SW480 (cell line): ENCODE results near the gene DLGAP4.

Source experiments
- DNase-seq: peaks from one replicate; pipeline ENCODE4 v3.0.0-alpha.2; 2016; ENCODE audit warnings: low spot score

Gene DLGAP4

DNA sequence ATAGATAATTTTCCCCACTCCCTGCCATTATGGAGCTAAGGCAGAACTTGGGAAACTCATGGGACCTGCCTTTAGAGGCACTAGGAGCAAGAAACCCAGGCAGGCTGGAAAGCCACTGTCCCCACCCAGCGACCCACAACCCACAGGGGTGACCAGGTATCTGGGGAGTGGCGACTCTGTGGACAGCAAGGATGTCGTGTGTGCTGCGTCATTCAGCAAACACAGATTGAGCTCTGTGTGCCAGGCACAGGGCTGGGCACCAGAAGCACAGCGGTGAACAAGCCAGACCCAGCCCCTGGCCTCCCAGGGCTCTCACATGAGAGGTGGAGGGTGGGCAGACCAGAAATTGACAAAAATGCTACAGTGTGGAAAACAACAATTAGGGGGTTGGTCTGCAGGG is 27.7 kb downstream of the DLGAP4 start:
- no peak for DNase-seq

DNA sequence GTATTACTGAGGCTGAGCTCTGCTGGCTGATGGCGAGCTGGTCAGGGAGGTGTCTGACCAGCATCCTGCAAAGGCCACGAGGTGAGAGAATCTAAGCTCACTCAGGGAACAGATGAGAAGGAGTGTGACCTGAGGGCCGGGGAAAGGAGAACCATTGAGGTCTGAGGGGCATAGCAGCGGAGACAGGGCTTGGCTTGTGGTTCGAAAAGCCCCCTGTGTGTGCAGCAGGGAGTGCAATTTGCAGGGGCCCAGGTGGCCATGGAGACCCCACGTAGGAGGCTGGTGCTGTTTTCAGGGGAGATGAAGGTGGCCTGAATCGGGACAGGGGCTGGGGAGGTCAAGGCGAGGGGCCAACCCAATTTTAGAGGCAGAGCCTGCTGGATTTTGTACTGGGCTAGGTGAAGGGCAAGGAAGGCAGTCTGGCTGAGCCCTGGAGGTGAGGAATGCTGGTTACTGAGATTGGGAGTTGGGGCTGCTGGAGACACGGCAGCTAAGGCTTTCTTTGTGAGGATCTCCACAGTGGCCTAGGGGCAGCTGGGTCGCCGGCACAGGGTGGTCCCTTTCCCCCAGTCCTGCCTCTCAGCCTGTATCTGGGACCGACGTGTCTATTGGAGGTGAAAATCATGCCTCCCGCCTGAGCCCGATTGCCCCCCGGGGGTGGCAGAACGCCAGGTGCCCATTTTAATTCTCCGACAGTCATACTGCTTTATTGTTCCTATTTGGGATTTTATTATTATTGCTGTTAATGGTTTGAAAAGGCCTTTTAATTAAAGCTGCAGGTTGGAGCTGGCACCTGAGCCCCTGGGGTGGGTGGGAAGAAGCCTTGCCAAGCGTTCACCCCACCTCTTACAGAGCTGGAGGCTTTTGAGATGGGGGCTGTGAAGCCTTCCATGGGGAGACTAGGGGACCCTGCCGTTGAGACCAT is 28.4 kb downstream of the DLGAP4 start:
- no peak for DNase-seq

DNA sequence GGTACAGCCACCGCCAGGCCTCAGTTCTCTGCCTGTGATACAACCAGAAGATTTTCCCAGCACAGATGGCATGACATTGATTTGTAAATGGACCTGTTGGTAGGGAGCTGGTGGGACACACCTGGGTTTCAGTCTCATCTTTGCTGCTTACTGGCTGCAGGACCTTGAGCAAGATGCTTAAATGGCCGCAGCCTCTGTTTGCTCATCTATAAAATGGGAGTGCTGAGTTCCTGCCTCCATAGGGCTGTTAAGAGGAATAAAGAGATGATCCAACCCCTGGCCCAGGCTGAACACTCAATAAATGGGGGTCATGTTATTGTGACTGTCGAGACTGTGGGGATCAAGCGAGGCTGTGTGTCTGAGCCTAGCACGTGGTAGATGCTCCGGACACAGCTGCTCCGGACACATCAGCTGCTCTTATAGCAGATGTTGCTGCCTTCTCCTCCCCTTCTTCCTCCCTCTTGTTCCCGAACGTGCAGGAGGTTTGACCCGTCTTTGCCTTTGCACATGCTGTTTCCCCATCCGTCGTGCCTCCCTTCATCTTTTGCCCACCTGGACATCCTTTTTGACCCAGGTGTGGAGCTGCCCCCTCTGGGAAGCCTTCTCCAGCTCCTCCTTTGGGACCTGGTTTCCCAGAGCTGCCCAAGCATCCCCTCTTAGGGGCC is 29.2 kb downstream of the DLGAP4 start:
- DNase-seq, result no peak

DNA sequence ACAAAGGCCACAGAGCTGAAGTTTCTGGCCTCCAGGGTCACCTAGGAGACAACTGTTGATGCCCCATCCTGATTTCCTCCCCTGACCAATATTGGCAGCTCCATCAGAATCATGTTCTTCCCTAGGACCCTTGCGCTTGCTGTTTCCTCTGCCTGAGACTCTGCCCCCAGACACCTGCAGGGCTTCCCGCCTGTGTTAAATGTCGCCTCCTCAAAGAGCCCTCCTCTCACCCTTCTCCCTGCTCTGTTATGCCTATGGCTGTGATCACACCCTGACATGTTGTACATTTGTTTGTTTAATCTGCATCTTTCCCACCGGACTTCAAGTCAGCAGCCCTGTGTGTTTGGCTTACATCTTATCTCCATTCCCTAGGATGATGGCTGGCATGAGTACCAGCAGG is 30.1 kb downstream of the DLGAP4 start:
- no peak for DNase-seq

DNA sequence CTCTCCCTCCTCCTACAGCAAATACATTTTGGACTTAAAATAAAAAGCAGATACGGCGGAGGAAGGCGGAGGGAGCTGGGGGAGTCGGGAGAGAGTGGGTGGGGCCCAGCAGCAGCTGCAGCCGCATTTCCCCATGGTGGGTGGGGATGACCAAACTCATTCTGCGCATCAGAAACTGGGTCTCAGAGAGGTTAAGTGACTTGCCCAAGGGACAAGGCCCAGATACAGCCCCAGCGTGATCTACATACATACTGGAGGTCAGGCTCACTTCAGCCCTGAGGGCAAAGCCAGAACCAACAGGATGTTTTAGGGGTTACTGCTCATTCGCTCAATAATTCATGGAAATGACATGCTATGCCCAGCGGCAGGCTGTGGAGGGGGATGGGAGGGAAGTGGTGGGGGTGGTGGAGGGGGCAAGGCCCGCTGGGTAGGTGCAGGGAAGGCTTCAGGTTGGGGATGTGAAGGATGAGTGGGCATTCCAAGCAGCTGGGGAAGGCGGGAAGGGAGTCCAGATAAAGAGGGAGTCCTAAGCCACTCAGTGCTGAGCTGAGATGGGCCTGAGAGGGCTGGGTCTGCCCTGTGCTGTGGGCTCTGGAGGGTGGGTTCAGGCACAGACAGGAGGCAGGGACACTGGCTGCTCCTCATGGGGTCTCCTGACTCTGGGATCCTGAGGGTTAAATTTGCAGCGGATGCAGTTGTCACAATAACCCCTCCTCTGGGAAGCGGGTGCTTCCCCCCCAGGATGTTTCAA is 31.0 kb downstream of the DLGAP4 start:
- no peak for DNase-seq

DNA sequence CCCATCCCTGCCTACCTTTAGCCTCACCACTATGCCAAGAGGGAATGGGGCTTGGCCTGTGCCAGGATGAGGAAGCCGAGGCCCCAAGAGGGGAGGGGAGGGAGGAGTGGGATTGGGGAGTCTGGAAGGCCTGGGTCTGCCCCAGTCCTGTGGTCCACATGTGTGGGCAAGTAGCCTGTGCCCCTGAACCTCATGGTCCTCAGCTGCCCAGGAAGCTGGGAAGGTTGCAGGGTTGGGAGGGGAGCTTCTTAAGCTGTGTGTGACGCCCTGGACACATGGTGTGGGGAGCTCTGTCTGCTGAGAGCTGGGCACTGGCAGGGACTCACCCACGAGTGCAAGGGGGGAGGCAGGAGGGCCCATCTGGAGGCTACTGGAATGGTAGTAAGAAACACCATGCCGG is 31.7 kb downstream of the DLGAP4 start:
- DNase-seq, result no peak

DNA sequence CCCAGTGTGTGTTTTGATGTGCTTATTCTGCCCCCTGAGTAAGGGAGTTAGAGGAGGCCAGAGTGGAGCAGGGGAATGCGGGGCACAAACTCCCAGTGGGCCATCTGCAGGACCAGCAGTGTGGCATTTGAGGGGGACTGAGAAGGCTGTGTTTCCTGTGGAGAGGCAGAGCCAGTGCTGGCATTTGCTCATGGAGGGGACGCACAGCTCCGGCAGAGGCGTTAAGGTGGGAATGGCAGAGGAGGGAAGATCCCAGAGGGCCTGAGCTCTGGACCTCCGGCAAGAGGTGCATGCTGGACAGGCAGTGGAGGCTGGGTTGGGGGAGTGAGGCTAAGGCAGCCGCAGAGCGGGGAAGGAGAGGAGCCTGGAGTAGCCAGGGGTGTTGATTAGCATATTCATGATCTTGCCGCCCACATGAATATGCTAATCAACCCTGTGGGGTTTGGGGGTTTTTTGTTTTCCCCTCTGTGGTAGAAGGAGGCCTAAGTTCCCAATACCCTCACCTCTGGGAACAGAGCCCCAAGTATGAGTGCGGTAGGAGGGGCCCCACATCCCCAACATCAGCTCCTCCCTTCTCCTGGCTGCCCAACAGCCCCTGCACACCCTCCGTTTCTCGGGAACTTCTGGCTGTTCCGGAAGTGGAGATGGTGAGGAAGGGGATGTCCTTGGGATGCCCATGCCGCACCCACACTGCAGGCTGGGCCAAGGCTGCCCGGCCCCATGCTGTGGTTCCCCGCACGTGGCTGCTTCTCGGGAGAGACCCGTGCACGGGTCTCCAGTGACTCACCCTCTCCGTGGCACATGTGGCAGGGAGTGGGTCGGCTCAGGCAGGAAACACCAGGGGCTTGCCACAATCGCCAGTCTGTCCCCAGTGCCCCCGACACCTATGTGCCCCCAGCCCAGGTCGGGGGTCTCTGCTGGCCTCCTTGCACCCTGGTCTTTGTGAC is 33.8 kb downstream of the DLGAP4 start:
- DNase-seq, result no peak

DNA sequence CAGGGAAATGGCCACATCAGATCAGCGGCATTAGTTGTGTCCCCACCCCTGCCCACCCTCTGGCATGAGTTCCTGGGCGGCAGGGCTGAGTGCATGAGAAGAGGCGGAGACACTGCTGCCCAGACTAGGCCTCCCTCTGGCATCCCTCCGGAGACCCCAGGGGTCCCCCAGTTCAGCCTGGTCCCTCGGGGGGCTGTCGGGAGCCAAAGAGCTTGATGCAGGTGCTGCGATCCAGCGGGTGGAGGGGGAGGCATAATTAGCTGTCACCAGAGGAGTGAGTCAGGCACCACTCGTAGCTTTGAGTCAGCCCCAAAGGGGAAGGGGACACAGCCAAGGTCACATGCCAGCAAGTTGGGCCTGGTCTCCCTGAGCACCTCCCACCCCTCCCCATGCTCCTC is 34.5 kb downstream of the DLGAP4 start:
- DNase-seq, result no peak

DNA sequence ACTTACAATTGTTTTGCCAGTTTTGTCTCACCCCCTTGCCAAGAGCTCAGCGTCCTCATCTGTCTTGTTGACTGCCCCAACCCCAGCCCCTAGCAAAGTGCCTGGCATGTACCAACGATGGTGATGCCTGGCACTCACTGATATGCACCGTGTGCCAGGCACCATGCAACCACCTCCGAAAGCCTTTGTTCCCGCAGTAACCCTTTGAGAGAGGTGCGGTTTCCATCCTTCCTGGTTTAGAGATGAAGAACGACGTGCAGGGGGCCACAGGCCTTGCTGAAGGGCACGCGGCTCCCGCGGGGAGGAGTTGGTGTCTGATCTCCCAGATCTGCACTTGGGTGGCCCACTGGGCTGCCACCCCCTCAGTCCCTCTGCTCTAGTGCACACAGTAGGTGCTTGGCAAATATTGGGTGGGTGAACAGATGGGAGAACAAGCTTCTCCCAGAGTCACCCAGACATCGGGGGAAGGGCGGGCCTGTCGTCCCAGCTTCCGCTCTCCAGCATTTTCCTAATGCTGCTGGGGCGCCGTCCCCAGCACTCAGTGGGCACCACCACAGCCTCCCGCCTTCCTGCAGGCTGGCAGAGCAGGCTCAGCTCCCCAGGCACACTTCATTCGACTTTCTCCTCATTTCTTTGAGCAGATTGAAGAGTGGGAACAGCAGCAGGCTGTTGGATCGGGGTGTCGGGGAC is 35.3 kb downstream of the DLGAP4 start:
- DNase-seq, result no peak

DNA sequence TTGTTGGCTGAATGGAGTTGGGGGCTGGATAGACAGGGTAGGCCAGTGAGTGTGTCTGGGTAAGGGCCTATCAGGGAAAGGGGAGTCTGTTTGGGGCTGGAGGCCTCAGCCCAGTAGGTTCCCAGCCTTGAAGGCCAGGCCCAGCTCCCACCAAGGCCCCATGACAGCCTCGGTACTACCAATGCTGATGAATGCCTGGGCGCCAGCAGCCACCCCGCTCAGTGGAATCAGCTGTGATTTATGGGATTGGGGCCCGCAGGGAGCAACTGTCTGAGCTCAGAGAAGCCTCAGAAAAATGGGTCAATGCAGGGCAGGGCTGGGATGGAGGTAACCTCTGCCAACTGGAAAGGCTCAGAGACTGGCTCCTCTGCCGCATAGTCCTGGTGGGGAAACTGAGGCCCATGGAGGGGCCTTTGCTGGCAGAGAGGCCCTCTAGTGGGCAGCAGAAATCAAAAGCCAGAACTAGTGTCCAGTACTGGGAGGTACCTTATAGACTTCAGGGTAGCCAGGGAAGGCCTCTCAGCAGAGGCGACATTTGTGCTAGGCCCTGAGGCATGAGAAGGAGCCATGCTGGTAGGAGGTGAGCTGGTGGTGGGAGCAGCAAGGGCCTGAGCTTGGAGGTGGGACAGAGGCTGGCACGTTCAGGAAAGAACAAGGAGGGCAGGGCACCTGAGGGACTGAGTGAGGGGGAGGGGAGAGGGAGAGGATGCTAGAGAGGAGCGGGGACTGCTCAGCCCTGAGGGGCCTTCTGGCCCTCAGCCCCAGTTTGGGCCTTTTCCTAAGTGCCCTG is 36.4 kb downstream of the DLGAP4 start:
- no peak for DNase-seq

DNA sequence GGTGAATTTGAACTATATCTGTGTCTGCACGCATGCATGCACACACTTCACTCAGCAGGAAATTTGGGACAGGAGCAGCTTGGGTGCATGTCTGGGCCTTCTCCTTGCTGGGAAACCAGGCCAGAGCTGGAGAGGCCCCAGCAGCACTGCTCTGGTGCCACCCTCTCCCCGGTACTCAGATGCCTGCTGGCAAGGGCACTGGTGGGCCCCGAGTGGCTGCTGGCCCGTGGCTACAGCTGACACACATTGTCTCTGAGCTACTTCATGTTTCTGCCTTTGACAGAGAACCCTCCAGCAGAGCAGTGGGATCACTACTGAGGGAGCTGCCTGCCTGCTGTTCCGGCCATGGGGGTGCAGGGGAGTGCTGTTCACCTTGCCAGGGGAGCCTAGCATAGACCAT is 37.5 kb downstream of the DLGAP4 start:
- DNase-seq, result no peak

DNA sequence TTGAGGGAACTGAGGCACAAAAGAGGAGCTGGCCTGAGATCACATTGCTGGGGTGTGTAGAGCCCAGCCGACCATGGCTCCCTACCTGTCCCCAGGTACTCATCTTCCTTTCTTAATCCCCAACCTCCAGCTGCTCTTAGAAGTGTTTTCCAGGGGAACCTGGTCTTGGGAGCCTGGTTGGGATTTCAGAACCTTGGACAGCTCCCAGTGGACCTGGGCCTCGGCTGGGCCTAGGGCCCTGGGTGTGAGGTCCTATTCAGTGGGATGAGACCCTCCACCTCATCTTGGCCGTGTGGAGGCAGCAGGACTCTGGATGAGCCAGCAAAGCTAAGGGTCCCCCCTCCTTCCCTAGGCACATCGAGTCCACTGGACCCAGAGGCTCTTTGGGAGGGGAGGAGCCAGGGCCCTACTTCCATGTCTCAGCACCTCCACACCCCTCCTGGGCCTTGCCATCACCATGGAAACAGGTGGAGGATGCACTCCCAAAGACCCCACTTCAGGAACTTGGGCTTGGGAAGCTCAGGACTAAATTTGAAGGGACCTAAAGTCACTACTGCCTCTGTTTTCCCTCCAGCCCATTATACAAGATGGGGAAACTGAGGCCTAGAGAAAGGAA is 38.5 kb downstream of the DLGAP4 start:
- peak; percentile 44 for DNase-seq

DNA sequence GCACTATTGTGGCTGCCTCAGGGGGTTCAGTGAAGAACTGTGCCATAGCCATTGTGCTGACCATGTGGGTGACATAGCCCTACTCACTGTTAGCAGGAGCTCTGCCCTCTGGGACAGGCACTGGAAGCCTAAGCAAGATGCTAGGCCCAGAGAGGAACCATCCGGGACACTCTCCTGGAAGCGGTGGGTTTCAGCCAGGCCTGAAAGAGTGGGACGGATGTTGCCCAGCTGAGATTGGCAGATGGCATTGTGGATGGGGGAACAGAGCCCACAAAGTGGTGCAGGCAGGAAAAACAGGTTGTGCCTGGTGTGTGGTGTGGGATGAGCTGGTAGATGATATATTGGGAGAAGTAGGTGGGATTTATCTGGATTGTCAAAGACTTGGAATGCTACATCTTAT is 40.1 kb downstream of the DLGAP4 start:
- no peak for DNase-seq

DNA sequence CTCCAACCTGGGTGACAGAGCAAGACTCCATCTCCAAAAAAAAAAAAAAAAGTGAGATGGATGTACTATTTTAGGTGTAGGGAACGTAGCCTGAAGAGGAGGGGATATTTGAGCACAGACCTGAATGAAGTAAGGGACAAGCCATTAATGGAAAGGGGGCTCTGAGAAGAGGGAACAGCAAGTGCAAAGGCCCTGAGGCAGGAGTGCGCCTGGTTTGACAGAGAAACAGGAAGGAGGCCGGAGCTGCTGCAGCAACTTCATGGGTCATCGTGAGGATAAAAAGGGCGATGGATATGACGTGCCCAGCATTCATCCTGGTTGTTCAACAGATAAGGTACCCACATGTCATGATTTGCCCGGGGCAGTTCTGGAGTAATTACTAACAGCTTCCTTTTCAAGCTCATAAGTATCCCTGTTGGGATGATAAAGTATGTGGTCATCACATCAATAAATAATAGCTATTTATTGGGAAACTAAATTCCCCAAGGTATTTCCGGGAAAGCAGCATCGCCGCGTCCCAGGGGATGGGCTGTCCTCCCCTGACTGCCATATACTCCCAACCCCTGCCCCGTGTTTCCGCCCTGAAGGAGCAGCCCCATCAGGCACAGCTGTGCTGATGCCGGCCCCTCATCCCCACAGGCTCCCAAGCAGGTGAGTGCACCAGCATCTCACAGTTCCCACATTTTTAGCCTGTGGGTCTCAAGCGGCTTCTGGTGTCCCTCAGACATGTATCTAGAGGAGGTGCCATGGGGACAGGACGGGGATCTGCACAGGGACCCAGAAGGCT is 43.4 kb downstream of the DLGAP4 start:
- no peak for DNase-seq

DNA sequence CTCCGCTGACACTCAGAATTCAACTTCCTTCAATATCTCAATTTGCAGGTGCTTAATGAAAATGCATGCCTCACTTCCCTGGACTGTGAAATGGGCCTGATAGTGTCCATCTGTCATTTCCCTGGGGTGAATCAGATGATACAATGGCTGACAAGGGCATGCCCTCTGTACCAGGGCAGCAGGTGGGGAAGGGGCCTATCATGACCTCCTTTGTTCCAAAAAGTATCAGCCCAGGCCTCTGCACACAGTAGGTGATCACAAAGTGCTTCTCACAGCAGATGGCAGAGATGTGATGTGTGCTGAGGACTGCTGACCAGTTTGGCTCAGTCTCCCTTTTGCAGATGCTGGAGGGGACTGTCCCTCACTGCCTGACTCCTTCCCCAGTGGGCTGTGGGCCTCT is 44.3 kb downstream of the DLGAP4 start:
- DNase-seq, result no peak

DNA sequence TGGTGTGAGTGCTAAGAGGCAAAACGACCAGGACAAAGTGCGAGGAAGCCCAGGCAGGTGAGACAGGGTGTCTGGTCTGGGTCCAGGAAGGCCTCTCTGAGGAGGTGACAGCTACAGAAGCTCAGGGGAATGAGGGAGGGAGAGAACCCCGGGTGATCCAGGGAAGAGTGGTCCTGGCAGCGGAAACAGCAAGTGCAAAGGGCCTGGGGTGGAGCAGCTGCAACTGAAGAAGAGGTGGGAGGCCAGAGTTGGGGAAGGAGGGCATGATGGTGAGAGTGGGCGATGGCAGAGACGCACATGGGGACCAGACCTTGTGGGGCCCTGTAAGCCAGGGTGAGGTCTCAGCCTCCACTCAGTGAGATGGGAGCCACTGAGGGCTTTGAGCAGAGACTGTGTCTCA is 45.8 kb downstream of the DLGAP4 start:
- no peak for DNase-seq

DNA sequence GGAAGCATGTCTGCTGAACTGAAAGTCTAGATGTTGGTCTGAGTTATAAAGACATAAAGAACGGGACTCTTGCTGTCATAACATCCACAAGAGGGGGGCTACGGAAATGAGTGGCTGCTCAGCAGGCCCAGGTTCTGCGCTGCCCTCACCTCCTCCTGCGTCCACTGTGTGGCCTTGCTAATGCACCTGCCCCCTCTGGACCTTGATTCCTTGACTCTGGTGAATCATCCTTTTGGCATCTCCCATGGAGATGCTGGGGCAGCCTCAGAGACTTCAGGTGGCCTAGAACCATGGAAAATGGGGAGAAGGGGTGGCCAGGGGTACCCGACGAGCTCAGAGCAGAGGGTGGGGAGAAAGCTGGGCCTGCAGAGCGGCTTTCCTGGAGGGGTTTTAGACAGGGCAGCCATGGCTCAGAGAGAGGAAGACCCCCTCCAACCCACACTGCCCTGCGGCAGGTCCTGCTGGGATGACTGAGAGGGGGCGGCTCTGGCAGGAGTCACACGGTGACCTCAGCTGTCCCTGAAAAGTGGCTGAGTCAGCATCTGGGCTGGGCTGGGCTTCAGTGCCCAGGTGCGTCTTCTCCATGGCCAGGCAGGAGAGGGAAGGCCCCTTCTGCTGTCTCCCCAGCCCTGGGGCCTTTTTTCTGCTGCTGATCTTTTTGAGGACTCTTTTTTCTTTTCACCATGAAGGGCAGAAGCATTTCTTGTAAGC is 46.9 kb downstream of the DLGAP4 start:
- no peak for DNase-seq

DNA sequence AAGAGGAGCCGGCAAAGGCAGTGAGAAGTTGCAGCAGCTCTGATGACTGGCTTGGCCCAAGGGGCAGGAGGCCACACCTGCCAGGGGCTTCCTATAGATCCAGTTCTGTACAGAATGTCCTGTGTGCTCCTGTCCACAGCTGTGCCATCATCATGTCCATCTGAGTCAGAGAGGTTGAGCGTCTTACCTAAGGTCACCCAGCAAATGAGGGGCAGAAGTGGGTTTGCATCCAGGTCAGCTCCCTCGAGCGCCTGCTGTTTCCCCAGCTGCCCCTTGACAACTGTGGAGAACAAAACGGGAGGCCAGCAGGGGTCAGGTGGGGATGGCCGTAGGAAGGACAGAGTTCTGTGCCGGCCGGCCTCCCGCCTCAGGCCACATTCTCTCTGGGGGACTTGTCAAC is 47.6 kb downstream of the DLGAP4 start:
- DNase-seq, result no peak
